Measurements from ENCODE around the gene NACC2.

NACC2 gene

DNA sequence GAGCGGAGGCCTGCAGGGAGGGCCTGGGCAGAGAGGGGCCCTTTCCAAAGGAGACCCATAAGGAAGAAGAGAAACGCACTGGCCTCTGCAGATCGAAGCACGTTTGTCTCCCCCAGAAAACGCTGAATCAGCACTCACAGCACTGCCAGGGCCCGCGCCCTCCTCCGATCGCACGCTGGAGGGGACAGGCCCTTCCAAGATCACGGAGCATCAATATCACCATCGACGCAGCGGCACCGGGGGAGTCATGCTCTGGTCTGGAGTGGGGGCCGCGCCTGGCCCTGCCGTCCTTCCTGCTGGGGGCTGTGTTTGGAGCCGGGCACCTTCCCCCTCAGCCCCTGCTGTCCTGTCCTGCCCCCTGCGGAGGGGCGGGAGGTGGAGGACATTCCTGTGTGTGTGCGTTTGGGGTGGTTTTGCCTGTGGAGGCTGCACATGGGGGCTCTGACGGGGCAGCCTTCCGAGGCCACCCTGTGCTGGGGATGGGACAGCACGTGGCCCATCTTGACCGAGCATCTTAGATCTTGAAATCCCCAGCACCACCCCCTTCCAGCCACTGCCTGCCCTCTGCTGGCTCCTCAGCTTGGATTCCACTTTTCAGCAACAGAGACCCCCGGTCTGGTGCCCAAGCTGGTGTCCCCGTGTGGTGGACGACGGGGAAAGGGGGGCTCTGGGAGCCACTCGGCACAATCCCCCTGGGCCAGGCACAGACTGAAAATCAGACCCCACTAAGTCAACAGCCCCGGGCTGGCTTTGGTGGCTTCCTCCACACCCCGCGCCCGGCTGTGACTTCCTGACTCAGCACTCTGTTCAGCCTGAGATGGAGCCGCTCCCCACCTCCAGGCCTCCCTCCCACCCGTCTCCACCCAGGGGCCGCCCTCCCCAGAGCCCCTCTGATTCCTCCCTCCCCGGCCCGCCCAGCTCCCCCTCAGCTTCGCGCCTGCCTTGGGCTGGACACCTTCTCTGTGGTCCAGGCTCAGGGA is 15.3 kb upstream of the NACC2 start:
- DNase-seq (ENCODE audit: extremely low read depth, low read depth) = no peak
- TF ChIP-seq, protein P1, sequence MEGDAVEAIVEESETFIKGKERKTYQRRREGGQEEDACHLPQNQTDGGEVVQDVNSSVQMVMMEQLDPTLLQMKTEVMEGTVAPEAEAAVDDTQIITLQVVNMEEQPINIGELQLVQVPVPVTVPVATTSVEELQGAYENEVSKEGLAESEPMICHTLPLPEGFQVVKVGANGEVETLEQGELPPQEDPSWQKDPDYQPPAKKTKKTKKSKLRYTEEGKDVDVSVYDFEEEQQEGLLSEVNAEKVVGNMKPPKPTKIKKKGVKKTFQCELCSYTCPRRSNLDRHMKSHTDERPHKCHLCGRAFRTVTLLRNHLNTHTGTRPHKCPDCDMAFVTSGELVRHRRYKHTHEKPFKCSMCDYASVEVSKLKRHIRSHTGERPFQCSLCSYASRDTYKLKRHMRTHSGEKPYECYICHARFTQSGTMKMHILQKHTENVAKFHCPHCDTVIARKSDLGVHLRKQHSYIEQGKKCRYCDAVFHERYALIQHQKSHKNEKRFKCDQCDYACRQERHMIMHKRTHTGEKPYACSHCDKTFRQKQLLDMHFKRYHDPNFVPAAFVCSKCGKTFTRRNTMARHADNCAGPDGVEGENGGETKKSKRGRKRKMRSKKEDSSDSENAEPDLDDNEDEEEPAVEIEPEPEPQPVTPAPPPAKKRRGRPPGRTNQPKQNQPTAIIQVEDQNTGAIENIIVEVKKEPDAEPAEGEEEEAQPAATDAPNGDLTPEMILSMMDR (IDR thresholded peaks at IDR 0.05; ENCODE audit: low read depth, low read length, missing control alignments) = peak; percentile 22
- H3K4me3 ChIP-seq (replicated peaks; ENCODE audit: low read depth, low read length) = peak overlapping the region; percentile 23

GRCh38 chr9:136109351-136110081 is 14.4 kb upstream of the NACC2 start:
- DNase-seq (ENCODE audit: extremely low read depth, low read depth) = peak; percentile 69
- peak overlapping the region; percentile 23 for H3K4me3 ChIP-seq (replicated peaks; ENCODE audit: low read depth, low read length)
- TF ChIP-seq, protein P1 (IDR thresholded peaks at IDR 0.05; ENCODE audit: low read depth, low read length, missing control alignments) = no peak

DNA sequence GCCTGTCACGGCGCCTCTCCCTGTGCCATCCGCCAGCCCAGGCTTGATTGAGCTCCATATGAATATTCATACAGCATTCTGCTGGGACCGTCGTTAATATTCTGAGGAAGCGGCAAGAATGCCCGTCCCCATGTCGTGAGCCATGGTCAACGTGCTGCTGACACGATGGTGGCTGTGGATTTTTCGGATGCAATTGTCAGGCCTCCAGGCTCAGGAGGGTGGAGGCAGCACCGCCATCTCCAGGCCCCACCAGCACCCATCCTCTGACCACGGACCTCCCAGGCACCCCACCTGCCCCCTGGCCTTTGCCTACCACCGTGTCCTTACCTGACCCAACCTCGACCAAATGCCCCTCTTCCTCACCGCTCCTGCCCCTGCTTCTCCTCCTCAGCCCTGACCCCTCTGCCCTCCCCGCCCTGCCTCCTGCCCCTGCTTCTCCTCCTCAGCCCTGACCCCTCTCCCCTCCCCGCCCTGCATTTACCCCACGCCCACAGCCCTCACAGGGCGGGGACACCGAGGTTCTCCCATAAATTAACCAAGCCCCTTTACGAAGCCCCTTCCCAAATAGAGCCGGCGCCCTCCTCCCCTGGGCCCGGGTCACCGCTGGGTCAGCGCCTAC is 13.7 kb upstream of the NACC2 start:
- no peak for DNase-seq (ENCODE audit: extremely low read depth, low read depth)
- H3K4me3 ChIP-seq (replicated peaks; ENCODE audit: low read depth, low read length) = no peak overlapping the region
- TF ChIP-seq, protein P1 (IDR thresholded peaks at IDR 0.05; ENCODE audit: low read depth, low read length, missing control alignments) = no peak

DNA sequence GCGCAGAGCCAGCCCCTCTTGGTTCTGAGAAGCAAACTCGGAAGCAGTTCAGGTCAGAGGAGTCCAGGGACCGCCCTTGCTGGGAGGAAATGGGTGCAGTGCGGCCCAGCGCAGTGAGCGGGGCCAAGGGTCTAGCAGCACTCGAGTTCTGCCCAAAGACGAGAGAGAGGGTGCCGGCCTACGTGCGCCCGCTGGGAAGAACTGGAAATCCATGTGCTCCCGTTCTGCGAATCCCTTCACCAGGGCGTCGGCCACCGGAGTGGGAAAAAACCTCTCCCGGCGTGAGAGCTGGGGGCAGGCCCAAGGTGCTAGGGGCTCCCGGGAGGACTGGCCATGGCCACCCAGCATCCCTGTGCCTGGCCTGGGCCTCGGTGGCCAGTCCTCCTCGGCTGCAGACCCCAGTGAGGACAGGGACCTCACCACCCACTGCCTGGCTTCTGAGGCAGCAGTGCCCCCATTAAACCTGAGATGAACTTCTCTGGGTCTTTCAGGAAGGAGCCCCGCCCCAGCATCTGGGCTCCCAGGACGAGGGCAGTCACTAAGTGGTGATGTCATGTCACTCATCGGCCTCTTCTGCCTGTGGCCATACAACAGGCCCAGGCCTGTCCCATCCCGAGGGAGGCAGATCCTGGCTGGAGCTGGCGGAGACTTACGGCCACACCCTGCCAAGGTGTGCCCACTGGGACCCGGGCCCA is 13.0 kb upstream of the NACC2 start:
- no peak overlapping the region for H3K4me3 ChIP-seq (replicated peaks; ENCODE audit: low read depth, low read length)
- no peak for DNase-seq (ENCODE audit: extremely low read depth, low read depth)
- TF ChIP-seq, protein P1 (IDR thresholded peaks at IDR 0.05; ENCODE audit: low read depth, low read length, missing control alignments) = no peak

GRCh38 chr9:136107155-136107952 is 12.3 kb upstream of the NACC2 start:
- H3K4me3 ChIP-seq (replicated peaks; ENCODE audit: low read depth, low read length) = no peak overlapping the region
- TF ChIP-seq, protein P1 (IDR thresholded peaks at IDR 0.05; ENCODE audit: low read depth, low read length, missing control alignments) = no peak

More at GRCh38 chr9:136107155-136107952, 12.3 kb upstream of the NACC2 start:
- DNase-seq (ENCODE audit: extremely low read depth, low read depth) = no peak
